Measurements from ENCODE around the gene FGF7.

- TF ChIP-seq CTCF (conservative IDR thresholded peaks at IDR 0.05 in 1 of 2, IDR thresholded peaks at IDR 0.05 in 1 of 2; ENCODE audit: low read depth in 1 of 2, low read length in 2 of 2) (no peak), EZH2 (IDR thresholded peaks at IDR 0.05; ENCODE audit: low read length, missing control alignments) (no peak)
These were observed 39.3 kb downstream of the FGF7 start for GRCh38 chr15:49462232-49462844.

All from fibroblast of lung (primary cell).